ENCODE data around the gene LRRN2.

- TF ChIP-seq EP300 (IDR thresholded peaks at IDR 0.05; ENCODE audit: borderline replicate concordance) (no peak), FOXM1 (IDR thresholded peaks at IDR 0.05; ENCODE audit: borderline replicate concordance, low read depth) (no peak), MAX (IDR thresholded peaks at IDR 0.05) (no peak)
These were observed 46.0 kb upstream of the LRRN2 start for GRCh38 chr1:204731509-204731908.

Data from Ishikawa (cell line).